Effector memory CD4-positive, alpha-beta T cell (primary cell): ENCODE measurements around the gene SKAP1.

Experiments
- DNase-seq, 3 donors: peaks; one replicate each; pipeline ENCODE4 v3.0.0-alpha.2; 2020
- H3K27ac ChIP-seq: 2 replicates; pipeline ENCODE4 v1.7.0; 2013; ENCODE audit warnings: mild to moderate bottlenecking, low read length, moderate library complexity; ENCODE audit not compliant: insufficient read depth, poor library complexity, severe bottlenecking
- H3K27me3 ChIP-seq: replicated peaks from 2 replicates; pipeline ENCODE4 v1.7.0; 2013; ENCODE audit warnings: mild to moderate bottlenecking, low read length; ENCODE audit not compliant: insufficient read depth, control insufficient read depth, poor library complexity, severe bottlenecking
- H3K36me3 ChIP-seq: 2 replicates; pipeline ENCODE4 v1.7.0; 2013; ENCODE audit warnings: mild to moderate bottlenecking, low read length, moderate library complexity; ENCODE audit not compliant: control insufficient read depth, insufficient read depth
- H3K4me1 ChIP-seq: 2 replicates; pipeline ENCODE4 v1.7.0; 2013; ENCODE audit warnings: low read length, mild to moderate bottlenecking; ENCODE audit not compliant: control insufficient read depth, insufficient read depth, poor library complexity, severe bottlenecking
- H3K4me3 ChIP-seq: 2 replicates; pipeline ENCODE4 v1.7.0; 2013; ENCODE audit warnings: low read length, low read depth, mild to moderate bottlenecking; ENCODE audit not compliant: insufficient read depth, poor library complexity, severe bottlenecking
- H3K9me3 ChIP-seq: 2 replicates; pipeline ENCODE4 v1.7.0; 2013; ENCODE audit warnings: mild to moderate bottlenecking, low read length, moderate library complexity; ENCODE audit not compliant: control insufficient read depth

Gene SKAP1

DNA sequence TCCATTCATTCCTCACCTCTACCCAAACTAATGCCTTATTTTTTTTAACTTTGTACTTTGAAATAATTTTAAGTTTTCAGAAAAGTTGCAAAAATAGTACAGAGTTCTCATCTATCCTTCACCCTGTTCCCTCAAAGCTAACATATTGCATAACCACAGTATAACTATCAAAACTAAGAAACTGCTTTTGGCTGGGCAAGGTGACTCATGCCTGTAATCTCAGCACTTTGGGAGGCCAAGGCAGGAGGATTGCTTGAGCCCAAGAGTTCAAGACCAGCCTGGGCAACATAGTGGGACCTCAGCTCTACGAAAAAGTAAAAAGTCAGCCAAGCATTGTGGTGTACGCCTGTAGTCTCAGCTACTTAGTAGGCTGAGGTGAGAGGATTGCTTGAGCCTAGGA, 147.7 kb downstream of the SKAP1 start:
- H3K36me3 ChIP-seq = no peaks in the 10 kb centered on the region
- no peak overlapping the region for H3K4me3 ChIP-seq
- no peaks in the 10 kb centered on the region for H3K27me3 ChIP-seq
- no peak for DNase-seq
- H3K4me1 ChIP-seq = no peaks in the 10 kb centered on the region
- H3K27ac ChIP-seq = no peak overlapping the region
- H3K9me3 ChIP-seq = no peaks in the 10 kb centered on the region

DNA sequence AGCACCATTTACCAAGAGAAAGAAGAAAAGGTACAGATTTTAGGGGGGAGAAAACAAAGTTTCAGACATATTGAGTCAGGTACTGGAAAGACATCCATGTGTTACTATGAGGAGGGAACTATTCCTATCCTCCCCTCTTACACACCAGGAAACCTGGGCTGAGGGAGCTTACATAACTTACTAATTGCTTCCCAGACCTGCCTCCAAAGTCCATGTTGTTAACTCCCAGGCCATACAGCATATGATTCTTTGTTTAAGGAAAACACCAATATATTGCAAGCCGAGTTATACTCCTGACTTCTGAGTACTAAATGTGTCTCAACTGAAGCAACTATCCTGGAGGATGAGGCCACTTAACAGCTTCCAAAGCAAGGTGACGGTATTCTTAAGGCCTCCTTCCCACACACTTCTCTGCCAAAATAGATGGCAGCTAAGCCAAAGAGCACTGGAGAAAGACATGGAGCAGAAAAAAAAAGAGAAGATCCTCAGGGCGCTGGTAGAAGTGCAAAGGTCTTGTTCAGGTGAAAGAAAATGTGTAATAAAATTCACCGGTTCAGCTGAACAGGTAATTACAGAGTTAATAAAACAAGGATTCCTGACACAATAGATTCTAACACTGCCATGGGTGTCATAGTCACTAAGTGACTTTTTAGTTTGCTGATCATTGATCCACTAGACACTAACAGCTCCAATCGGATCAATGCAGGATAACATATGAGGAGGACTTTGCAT, 151.1 kb downstream of the SKAP1 start:
- DNase-seq = no peak
- no peaks in the 10 kb centered on the region for H3K9me3 ChIP-seq

DNA sequence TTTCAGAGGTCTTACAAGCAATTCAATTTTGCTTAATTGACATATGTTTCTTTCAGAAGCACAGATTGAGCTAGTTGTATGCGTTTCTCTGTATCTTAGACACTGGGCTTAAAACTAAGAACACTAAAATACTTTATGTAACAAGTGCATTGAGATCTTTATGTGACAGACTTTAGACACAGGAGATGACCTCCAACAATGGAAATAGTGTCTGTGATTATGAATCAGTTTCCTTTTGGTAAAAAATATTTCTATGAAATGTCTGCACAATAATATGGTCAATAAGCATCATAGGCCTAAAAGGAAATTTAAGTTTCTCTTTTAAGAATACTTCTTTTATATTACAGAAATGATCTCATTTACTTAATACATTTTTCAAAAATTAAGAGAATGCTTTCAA, 153.2 kb downstream of the SKAP1 start:
- Histone ChIP-seq H3K4me1 (no peaks in the 10 kb centered on the region), H3K4me3 (no peak overlapping the region), H3K27ac (no peak overlapping the region), H3K36me3 (no peaks in the 10 kb centered on the region), H3K9me3 (no peaks in the 10 kb centered on the region), H3K27me3 (no peaks in the 10 kb centered on the region)
- DNase-seq = no peak

More for the DNA sequence above, 151.1 kb downstream of the SKAP1 start:
- Histone ChIP-seq H3K4me3 (no peak overlapping the region), H3K27ac (no peak overlapping the region), H3K36me3 (no peaks in the 10 kb centered on the region), H3K27me3 (no peaks in the 10 kb centered on the region), H3K4me1 (no peaks in the 10 kb centered on the region)

DNA sequence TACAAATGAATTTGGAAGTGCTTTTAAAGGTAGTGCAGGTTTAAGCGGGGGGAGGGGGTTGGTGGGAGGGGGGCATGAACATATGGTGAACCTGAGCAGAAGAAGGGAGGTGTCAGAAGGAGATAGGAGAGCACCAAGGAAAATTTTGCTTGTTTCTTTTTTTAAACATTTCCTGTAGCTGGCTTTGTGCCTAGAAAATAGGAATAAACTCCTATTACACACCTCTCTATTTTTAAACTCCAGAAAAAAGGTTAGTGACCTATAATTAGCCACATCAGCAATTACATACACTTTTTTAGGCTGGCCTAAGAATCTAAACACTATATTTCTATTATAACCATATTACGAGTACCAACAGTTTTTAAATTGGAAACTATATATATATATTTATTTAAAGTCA, 159.1 kb downstream of the SKAP1 start:
- Histone ChIP-seq H3K27ac (no peak overlapping the region), H3K4me1 (no peaks in the 10 kb centered on the region), H3K9me3 (no peaks in the 10 kb centered on the region), H3K27me3 (no peaks in the 10 kb centered on the region), H3K36me3 (no peaks in the 10 kb centered on the region), H3K4me3 (no peak overlapping the region)
- DNase-seq = no peak

DNA sequence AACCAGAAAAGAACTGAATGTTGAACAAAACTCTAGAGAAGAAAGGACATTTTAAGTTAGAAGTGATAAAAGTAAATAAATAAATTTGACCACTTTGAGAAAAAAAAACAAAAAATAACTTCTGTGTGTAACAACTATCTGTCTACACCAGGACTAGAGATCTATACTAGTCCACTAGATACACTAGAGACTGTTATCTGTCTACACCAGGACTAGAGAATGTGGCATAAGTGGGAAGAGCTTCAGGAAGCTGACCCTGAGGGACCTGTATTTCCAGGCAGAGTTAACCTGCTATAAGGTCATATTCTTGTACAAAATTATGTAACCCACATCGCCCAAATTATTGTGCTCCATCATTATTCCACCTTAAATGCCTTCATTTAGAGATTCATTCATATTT, 160.8 kb downstream of the SKAP1 start:
- Histone ChIP-seq H3K27me3 (no peaks in the 10 kb centered on the region), H3K4me1 (no peaks in the 10 kb centered on the region), H3K36me3 (no peaks in the 10 kb centered on the region), H3K9me3 (no peaks in the 10 kb centered on the region), H3K4me3 (no peak overlapping the region), H3K27ac (no peak overlapping the region)
- no peak for DNase-seq

DNA sequence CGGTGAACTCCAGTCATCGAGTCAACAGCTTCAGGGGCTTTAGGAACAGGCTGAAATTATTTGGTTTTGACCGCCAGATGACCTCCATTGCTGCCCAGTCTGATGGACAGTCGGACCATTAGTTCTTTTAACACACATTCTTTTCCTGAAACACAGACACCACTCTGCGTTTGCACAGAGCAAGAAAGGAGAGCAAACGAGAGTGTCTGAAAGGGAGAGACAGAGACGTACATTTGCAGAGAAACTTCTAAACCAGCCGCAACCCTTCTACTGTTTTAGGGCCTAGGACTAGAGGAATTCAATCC, 166.3 kb downstream of the SKAP1 start:
- Histone ChIP-seq H3K36me3 (no peaks in the 10 kb centered on the region), H3K4me3 (no peak overlapping the region), H3K27me3 (no peaks in the 10 kb centered on the region), H3K9me3 (no peaks in the 10 kb centered on the region), H3K4me1 (no peaks in the 10 kb centered on the region), H3K27ac (no peak overlapping the region)
- DNase-seq = no peak

DNA sequence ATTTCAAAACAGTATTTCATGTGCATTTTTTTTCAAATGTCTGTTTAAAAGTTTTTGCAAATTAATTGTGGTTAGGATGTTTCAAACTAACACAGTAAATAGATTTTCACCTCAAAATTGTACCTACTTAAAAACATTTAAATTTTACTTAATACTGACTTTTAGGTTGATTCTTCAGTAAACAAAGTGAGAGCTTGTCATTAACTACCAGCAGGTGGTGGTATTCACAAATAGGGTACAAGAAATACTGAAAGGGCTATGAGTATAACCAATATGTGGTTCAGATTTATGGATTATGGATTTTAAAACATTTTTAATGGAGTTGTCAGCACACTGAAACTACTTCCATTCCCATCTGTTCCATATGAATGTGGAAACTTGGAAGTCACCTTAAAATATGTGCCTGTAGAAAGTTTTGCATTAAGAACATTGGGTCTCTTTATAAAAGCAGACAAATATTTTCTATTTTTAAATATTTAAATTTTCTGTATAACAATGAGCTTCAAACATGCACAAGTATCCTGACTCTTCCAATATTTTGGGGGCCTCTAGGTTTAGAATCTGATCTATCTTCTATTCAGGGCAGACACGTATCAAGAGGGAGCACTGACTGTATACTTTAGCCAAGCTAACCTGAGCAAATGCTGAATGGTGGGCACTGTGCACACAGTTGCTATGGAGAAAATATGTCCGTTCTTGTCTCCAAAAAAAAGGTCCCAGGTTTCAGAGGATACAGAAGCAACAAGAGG, 166.9 kb downstream of the SKAP1 start:
- no peak for DNase-seq
- H3K9me3 ChIP-seq = no peaks in the 10 kb centered on the region
- no peak overlapping the region for H3K4me3 ChIP-seq
- H3K27me3 ChIP-seq = no peaks in the 10 kb centered on the region
- no peaks in the 10 kb centered on the region for H3K4me1 ChIP-seq
- no peak overlapping the region for H3K27ac ChIP-seq
- no peaks in the 10 kb centered on the region for H3K36me3 ChIP-seq

DNA sequence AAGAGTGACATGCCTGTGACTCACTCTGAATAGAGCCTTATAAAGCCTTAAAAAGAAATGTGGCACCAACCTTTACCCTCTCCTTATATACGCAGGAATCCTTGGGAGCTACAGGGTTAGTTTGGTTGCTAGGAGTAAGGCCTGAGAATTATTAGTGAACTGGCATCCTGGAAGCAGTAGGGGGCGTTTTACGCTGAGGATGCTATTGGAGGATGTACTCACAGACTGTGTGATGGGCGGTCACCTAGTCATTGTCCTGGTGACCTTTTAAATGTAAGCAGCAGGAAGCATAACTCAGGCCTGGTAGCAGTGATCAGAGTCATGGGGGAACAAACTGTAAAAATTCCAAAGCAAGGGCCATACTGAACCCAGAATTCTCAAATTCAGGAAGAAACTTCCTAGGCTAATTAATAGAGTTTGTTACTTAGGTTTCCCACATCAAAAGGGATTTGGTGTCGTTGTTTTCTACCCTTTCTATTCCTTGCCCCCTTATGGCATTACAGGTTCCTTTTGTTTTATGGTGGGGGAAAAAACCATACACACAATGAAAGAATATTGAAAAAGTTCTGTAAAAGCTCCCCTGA, 168.6 kb downstream of the SKAP1 start:
- no peak for DNase-seq
- no peak overlapping the region for H3K27ac ChIP-seq
- H3K36me3 ChIP-seq = peaks cover 4% of the 10 kb centered on the region
- no peaks in the 10 kb centered on the region for H3K27me3 ChIP-seq
- H3K4me1 ChIP-seq = no peaks in the 10 kb centered on the region
- H3K4me3 ChIP-seq = no peak overlapping the region
- no peaks in the 10 kb centered on the region for H3K9me3 ChIP-seq

DNA sequence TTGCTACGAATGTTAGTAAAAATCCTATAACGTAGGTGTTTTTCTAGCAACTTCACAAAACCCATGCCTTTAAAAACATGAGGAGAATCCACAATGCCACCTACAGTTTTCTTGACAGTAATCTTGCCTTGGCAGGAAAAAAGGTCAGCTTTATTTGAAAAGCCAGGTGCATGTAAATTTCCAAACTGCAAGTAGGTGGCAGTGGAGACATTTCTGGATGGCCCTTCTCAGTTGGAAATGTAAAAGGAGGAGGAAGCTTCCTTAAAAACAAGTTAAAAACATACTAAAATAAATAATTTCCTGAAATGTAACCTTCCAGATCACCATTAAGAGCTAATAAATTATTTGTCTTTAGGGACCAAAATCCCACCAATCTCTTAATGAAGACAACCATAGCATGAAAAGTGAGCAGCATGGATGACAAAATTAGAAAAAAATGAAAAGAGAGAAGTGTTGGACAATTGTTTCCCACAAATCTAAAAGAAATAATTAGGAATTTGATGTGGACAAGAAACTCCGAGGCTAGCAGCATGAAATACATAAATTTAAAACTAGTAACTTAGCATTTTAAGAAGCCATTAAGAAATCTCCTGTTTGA, 170.2 kb downstream of the SKAP1 start:
- Histone ChIP-seq H3K4me1 (no peaks in the 10 kb centered on the region), H3K9me3 (no peaks in the 10 kb centered on the region), H3K27ac (no peak overlapping the region), H3K4me3 (no peak overlapping the region), H3K27me3 (no peaks in the 10 kb centered on the region), H3K36me3 (peaks cover 4% of the 10 kb centered on the region)
- DNase-seq = no peak

DNA sequence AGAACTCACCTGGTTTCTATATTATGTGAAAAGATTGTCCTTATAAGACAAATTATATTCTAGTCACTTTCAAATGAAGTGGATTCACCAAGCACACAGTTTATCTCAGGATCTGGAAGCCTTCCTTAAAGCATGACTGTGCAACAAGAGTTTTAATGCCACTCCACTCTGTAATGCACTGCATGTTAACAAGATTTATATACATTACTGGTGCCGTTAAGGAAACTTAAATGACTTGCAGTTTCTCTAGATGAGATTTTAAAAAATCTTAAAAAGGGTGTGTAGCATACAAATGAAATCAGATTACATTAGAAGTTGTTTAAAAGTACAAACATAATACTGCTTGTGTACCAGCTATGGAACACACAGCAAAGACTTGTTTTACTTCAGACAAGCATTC, 171.7 kb downstream of the SKAP1 start:
- Histone ChIP-seq H3K36me3 (peaks cover 11% of the 10 kb centered on the region), H3K9me3 (no peaks in the 10 kb centered on the region), H3K27ac (no peak overlapping the region), H3K27me3 (no peaks in the 10 kb centered on the region), H3K4me1 (no peaks in the 10 kb centered on the region), H3K4me3 (no peak overlapping the region)
- no peak for DNase-seq
